HepG2 (cell line): ENCODE measurements around the gene ADGRB3. TPM values are rescaled to one million over a fixed set of nuclear protein-coding genes. Genes with fewer than 3 reads are reported as not detected.

Source experiments
- CEBPB ChIP-seq: IDR thresholded peaks from 2 replicates; pipeline ENCODE4 v1.6.1; 2011; ENCODE audit warnings: low read depth, low read length, improper control_type of control experiment, borderline replicate concordance
- ETV6 ChIP-seq: sonication (generic); formaldehyde crosslinking; conservative IDR thresholded peaks from 2 replicates; pipeline ENCODE4 v1.4.0; 2020; ENCODE audit warnings: missing genetic modification reagents
- HOXA9 ChIP-seq: sonication (generic); formaldehyde crosslinking; IDR thresholded peaks from 2 replicates; pipeline ENCODE4 v1.8.1; 2022; ENCODE audit warnings: missing genetic modification reagents, mild to moderate bottlenecking, moderate library complexity, borderline replicate concordance
- KLF13 ChIP-seq: sonication (generic); formaldehyde crosslinking; IDR thresholded peaks from 2 replicates; pipeline ENCODE4 v1.4.0; 2020; ENCODE audit warnings: mild to moderate bottlenecking, missing genetic modification reagents
- MLLT10 ChIP-seq: sonication (generic); formaldehyde crosslinking; IDR thresholded peaks from 2 replicates; pipeline ENCODE4 v1.4.0; 2020; ENCODE audit warnings: missing genetic modification reagents
- NFKB2 ChIP-seq: sonication (generic); formaldehyde crosslinking; IDR thresholded peaks from 2 replicates; pipeline ENCODE4 v1.4.0; 2020; ENCODE audit warnings: missing genetic modification reagents, borderline replicate concordance
- PAX8 ChIP-seq: sonication (generic); formaldehyde crosslinking; IDR thresholded peaks from 2 replicates; pipeline ENCODE4 v1.8.0; 2022; ENCODE audit warnings: mild to moderate bottlenecking, missing genetic modification reagents, borderline replicate concordance
- RFX3 ChIP-seq: IDR thresholded peaks from 2 replicates; pipeline ENCODE4 v1.6.1; 2016; ENCODE audit warnings: missing biosample characterization, missing genetic modification reagents
- SAP130 ChIP-seq: IDR thresholded peaks from 2 replicates; pipeline ENCODE4 v1.6.1; 2016; ENCODE audit warnings: low read depth
- SMAD3 ChIP-seq: sonication (generic); formaldehyde crosslinking; IDR thresholded peaks from 2 replicates; pipeline ENCODE4 v1.4.0; 2020; ENCODE audit warnings: missing genetic modification reagents
- SP4 ChIP-seq: sonication (generic); formaldehyde crosslinking; IDR thresholded peaks from 2 replicates; pipeline ENCODE4 v1.8.1; 2023; ENCODE audit warnings: mild to moderate bottlenecking, missing genetic modification reagents
- TAF15 ChIP-seq: fragments of 200-400 bp; formaldehyde crosslinking; IDR thresholded peaks from one replicate; pipeline ENCODE4 v1.6.1; 2018; ENCODE audit warnings: mild to moderate bottlenecking, low read depth, low read length; ENCODE audit not compliant: poor library complexity, severe bottlenecking
- THAP11 ChIP-seq: IDR thresholded peaks from 2 replicates; pipeline ENCODE4 v1.6.1; 2016; ENCODE audit warnings: missing biosample characterization, missing genetic modification reagents
- TP53 ChIP-seq: sonication (generic); formaldehyde crosslinking; conservative IDR thresholded peaks from 2 replicates; pipeline ENCODE4 v1.4.0; 2020; ENCODE audit warnings: missing genetic modification reagents
- WIZ ChIP-seq: sonication (generic); formaldehyde crosslinking; IDR thresholded peaks from 2 replicates; pipeline ENCODE4 v1.5.1; 2020; ENCODE audit warnings: mild to moderate bottlenecking, missing genetic modification reagents
- ZC3H4 ChIP-seq: sonication (generic); formaldehyde crosslinking; IDR thresholded peaks from 2 replicates; pipeline ENCODE4 v1.4.0; 2020; ENCODE audit warnings: missing genetic modification reagents, borderline replicate concordance
- ZFP82 ChIP-seq: sonication (generic); formaldehyde crosslinking; IDR thresholded peaks from 2 replicates; pipeline ENCODE4 v1.5.1; 2020; ENCODE audit warnings: mild to moderate bottlenecking, missing genetic modification reagents, borderline replicate concordance
- ZKSCAN8 ChIP-seq: IDR thresholded peaks from 2 replicates; pipeline ENCODE4 v1.6.1; 2016; ENCODE audit warnings: borderline replicate concordance, missing genetic modification reagents, missing compliant biosample characterization
- ZNF180 ChIP-seq: sonication (generic); formaldehyde crosslinking; IDR thresholded peaks from 2 replicates; pipeline ENCODE4 v1.4.0; 2020; ENCODE audit warnings: low read depth, missing genetic modification reagents, borderline replicate concordance
- ZNF333 ChIP-seq: sonication (generic); formaldehyde crosslinking; IDR thresholded peaks from 2 replicates; pipeline ENCODE4 v1.4.0; 2020; ENCODE audit warnings: mild to moderate bottlenecking, missing genetic modification reagents, borderline replicate concordance
- ZNF615 ChIP-seq: sonication (generic); formaldehyde crosslinking; IDR thresholded peaks from 2 replicates; pipeline ENCODE4 v1.5.0; 2020; ENCODE audit warnings: mild to moderate bottlenecking, missing genetic modification reagents, borderline replicate concordance
- ZNF703 ChIP-seq: sonication (generic); formaldehyde crosslinking; IDR thresholded peaks from 2 replicates; pipeline ENCODE4 v1.5.1; 2020; ENCODE audit warnings: missing genetic modification reagents, mild to moderate bottlenecking, moderate library complexity, borderline replicate concordance
- polyA plus RNA-seq, 8 experiments: library from polyadenylated mRNA; depleted of rRNA in 3 of 8; stranded (reverse) in 7 of 8; unstranded in 1 of 8; fragments of >200 nt; fragmentation: Illumina TruSeq in 4 of 8; extraction: Trizol in 4 of 8; gene quantifications; 2 replicates each; pipeline versions ENCODE4 v1.2.1 to v1.2.3, GENCODE V29; 2011 to 2016; ENCODE audit warnings: low read depth in 4 of 8, missing spikeins in 1 of 8, mixed read lengths in 1 of 8; ENCODE audit not compliant: insufficient read depth in 1 of 8
- total RNA-seq, 5 experiments: library from RNA; depleted of rRNA; stranded (reverse); fragments of >200 nt; fragmentation: Illumina TruSeq; extraction: Trizol; gene quantifications; 2 replicates each; pipeline ENCODE4 v1.2.3, GENCODE V29; 2016; ENCODE audit warnings: low read depth in 1 of 5
- TF ChIP-seq, protein P1 (sequence below): sonication (generic); formaldehyde crosslinking; IDR thresholded peaks from 2 replicates; pipeline ENCODE4 v1.5.0; 2020; ENCODE audit warnings: missing genetic modification reagents
- TF ChIP-seq, protein P2 (sequence below): sonication (generic); formaldehyde crosslinking; IDR thresholded peaks from 2 replicates; pipeline ENCODE4 v1.5.0; 2020; ENCODE audit warnings: missing genetic modification reagents
- TF ChIP-seq, protein P3 (sequence below): IDR thresholded peaks from 2 replicates; pipeline ENCODE4 v1.6.1; 2016; ENCODE audit warnings: missing genetic modification reagents, missing compliant biosample characterization
- TF ChIP-seq, protein P4 (sequence below): sonication (generic); formaldehyde crosslinking; IDR thresholded peaks from 2 replicates; pipeline ENCODE4 v1.5.0; 2020; ENCODE audit warnings: missing genetic modification reagents, mild to moderate bottlenecking, borderline replicate concordance
- TF ChIP-seq, protein P5 (sequence below): sonication (generic); formaldehyde crosslinking; IDR thresholded peaks from 2 replicates; pipeline ENCODE4 v1.4.0; 2020; ENCODE audit warnings: missing genetic modification reagents

Gene ADGRB3
- total and polyA plus RNA-seq, 2 of the 13 experiments (the other 11 are each of a cell fraction or from before 2014, with no cell fraction given): not detected

DNA sequence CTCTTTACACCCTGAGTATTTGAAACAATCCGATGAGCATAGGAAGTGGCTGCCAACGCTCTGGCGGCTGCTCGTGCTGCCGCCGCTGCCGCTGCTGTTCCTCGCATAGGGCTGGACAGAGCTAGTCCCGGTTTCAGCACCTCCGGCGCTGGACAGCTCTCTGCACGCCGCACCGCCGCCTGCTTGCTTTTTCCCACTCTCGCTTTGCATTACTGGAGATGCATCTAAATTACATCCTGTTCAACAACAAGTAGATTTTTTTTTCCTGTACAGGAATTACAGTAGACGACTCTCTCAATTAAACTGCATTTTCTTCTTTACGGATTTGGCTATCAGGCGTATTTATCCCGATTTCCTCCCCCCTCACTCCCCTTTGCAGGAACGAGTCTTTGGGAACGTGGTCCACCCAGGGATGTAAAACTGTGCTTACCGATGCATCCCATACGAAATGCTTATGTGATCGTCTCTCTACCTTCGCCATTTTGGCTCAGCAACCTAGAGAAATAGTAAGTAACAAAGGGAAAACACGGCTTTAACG, 597.9 kb downstream of the ADGRB3 start (continued):
- TF ChIP-seq, protein P1, sequence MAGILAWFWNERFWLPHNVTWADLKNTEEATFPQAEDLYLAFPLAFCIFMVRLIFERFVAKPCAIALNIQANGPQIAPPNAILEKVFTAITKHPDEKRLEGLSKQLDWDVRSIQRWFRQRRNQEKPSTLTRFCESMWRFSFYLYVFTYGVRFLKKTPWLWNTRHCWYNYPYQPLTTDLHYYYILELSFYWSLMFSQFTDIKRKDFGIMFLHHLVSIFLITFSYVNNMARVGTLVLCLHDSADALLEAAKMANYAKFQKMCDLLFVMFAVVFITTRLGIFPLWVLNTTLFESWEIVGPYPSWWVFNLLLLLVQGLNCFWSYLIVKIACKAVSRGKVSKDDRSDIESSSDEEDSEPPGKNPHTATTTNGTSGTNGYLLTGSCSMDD: peak; percentile 94
- TF ChIP-seq SAP130 (CRISPR knock-in tag) (peak; percentile 88), CEBPB (no peak), SP4 (CRISPR knock-in tag) (peak; percentile 76), SMAD3 (CRISPR knock-in tag) (peak; percentile 100), TP53 (CRISPR knock-in tag) (peak; percentile 91; the same call in 1 of the 2 replicates), RFX3 (CRISPR knock-in tag) (peak; percentile 60; the same call in 1 of the 2 replicates), ETV6 (CRISPR knock-in tag) (peak; percentile 99), ZNF180 (CRISPR knock-in tag) (peak; percentile 91; the same call in 1 of the 2 replicates), ZKSCAN8 (0 out of 2 replicates have a peak, but pooled peaks have one; percentile 72), KLF13 (CRISPR knock-in tag) (no peak), ZNF333 (CRISPR knock-in tag) (peak; percentile 94; the same call in 1 of the 2 replicates), NFKB2 (CRISPR knock-in tag) (peak; percentile 99), ZC3H4 (peak; percentile 58; the same call in 1 of the 2 replicates), WIZ (CRISPR knock-in tag) (peak; percentile 99), ZNF703 (CRISPR knock-in tag) (peak; percentile 35; the same call in 1 of the 2 replicates), THAP11 (peak; percentile 76; the same call in 1 of the 2 replicates), ZFP82 (CRISPR knock-in tag) (peak; percentile 71; the same call in 1 of the 2 replicates), ZNF615 (peak; percentile 96; the same call in 1 of the 2 replicates), TAF15 (no peak), PAX8 (peak; percentile 92; the same call in 1 of the 2 replicates), HOXA9 (peak; percentile 74; the same call in 1 of the 2 replicates), MLLT10 (CRISPR knock-in tag) (peak; percentile 88; the same call in 1 of the 2 replicates)
- TF ChIP-seq, protein P2, sequence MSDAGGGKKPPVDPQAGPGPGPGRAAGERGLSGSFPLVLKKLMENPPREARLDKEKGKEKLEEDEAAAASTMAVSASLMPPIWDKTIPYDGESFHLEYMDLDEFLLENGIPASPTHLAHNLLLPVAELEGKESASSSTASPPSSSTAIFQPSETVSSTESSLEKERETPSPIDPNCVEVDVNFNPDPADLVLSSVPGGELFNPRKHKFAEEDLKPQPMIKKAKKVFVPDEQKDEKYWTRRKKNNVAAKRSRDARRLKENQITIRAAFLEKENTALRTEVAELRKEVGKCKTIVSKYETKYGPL: peak; percentile 97
- TF ChIP-seq, protein P3, sequence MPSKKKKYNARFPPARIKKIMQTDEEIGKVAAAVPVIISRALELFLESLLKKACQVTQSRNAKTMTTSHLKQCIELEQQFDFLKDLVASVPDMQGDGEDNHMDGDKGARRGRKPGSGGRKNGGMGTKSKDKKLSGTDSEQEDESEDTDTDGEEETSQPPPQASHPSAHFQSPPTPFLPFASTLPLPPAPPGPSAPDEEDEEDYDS: peak; percentile 56; the same call in 1 of the 2 replicates
- TF ChIP-seq, protein P4, sequence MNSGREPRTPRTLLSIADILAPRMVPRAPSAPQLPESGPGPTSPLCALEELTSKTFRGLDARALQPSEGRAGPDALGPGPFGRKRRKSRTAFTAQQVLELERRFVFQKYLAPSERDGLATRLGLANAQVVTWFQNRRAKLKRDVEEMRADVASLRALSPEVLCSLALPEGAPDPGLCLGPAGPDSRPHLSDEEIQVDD: peak; percentile 94; the same call in 1 of the 2 replicates
- TF ChIP-seq, protein P5, sequence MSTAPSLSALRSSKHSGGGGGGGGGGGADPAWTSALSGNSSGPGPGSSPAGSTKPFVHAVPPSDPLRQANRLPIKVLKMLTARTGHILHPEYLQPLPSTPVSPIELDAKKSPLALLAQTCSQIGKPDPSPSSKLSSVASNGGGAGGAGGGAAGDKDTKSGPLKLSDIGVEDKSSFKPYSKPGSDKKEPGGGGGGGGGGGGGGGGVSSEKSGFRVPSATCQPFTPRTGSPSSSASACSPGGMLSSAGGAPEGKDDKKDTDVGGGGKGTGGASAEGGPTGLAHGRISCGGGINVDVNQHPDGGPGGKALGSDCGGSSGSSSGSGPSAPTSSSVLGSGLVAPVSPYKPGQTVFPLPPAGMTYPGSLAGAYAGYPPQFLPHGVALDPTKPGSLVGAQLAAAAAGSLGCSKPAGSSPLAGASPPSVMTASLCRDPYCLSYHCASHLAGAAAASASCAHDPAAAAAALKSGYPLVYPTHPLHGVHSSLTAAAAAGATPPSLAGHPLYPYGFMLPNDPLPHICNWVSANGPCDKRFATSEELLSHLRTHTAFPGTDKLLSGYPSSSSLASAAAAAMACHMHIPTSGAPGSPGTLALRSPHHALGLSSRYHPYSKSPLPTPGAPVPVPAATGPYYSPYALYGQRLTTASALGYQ (CRISPR knock-in tag): peak; percentile 74; the same call in 1 of the 2 replicates
